Measurements from ENCODE around the gene GJB1. TPM values are rescaled to one million over a fixed set of nuclear protein-coding genes. Genes with fewer than 3 reads are reported as not detected.
"Not testable (repeated sequence)": the region's sequence is repeated elsewhere in the genome, so short reads cannot be mapped to it uniquely, and the experiment has no call there.

Gene GJB1
- 1.1 and 1.2 TPM in 2 replicates for total RNA-seq (2014; rRNA removed; shearing (Covaris generic))

GRCh38 chrX:71222929-71223328 is at the start of gene GJB1:
GJB1 (plus strand) TSS chrX:71223224; CDS start chrX:71223708, 484 bp downstream.
- Histone ChIP-seq H3K4me1 (peaks cover 9% of the 10 kb centered on the region; the same call in 1 of the 2 replicates), H3K36me3 (no peaks in the 10 kb centered on the region), H3K27me3 (no peaks in the 10 kb centered on the region), H3K9me3 (replicated peaks) (no peaks in the 10 kb centered on the region), H3K4me3 (no peak within 1 kb of the TSS), H3K27ac (no peak within 1 kb of the TSS)
- DNase-seq, result peak; percentile 58 to 78

GRCh38 chrX:71173440-71173839 is 49.6 kb upstream of the GJB1 start:
- DNase-seq, result no peak
- Histone ChIP-seq H3K9me3 (replicated peaks) (no peaks in the 10 kb centered on the region), H3K4me1 (no peaks in the 10 kb centered on the region), H3K36me3 (no peaks in the 10 kb centered on the region), H3K4me3 (no peak overlapping the region), H3K27me3 (no peaks in the 10 kb centered on the region), H3K27ac (no peak overlapping the region)

- Histone ChIP-seq H3K9me3 (replicated peaks) (no peaks in the 10 kb centered on the region), H3K27me3 (no peaks in the 10 kb centered on the region), H3K36me3 (no peaks in the 10 kb centered on the region), H3K27ac (no peak overlapping the region), H3K4me1 (no peaks in the 10 kb centered on the region), H3K4me3 (no peak overlapping the region)
- DNase-seq, result no peak
These were observed 48.2 kb upstream of the GJB1 start for GRCh38 chrX:71174795-71175194.

GRCh38 chrX:71175531-71175930 is 47.5 kb upstream of the GJB1 start:
- no peak for DNase-seq
- no peaks in the 10 kb centered on the region for H3K9me3 ChIP-seq (replicated peaks)
- no peaks in the 10 kb centered on the region for H3K36me3 ChIP-seq
- no peak overlapping the region for H3K27ac ChIP-seq
- no peak overlapping the region for H3K4me3 ChIP-seq
- no peaks in the 10 kb centered on the region for H3K4me1 ChIP-seq
- H3K27me3 ChIP-seq, result no peaks in the 10 kb centered on the region

GRCh38 chrX:71177327-71177726 is 45.7 kb upstream of the GJB1 start:
- DNase-seq, result no peak
- Histone ChIP-seq H3K4me3 (no peak overlapping the region), H3K36me3 (no peaks in the 10 kb centered on the region), H3K27me3 (no peaks in the 10 kb centered on the region), H3K27ac (no peak overlapping the region), H3K9me3 (replicated peaks) (no peaks in the 10 kb centered on the region), H3K4me1 (no peaks in the 10 kb centered on the region; the same call in 1 of the 2 replicates)

- Histone ChIP-seq H3K9me3 (replicated peaks) (no peaks in the 10 kb centered on the region), H3K27me3 (no peaks in the 10 kb centered on the region), H3K4me1 (peaks cover 3% of the 10 kb centered on the region; the same call in 1 of the 2 replicates), H3K27ac (no peak overlapping the region), H3K36me3 (no peaks in the 10 kb centered on the region), H3K4me3 (no peak overlapping the region)
- peak; percentile 48 to 85 for DNase-seq
These were observed 44.1 kb upstream of the GJB1 start for GRCh38 chrX:71178908-71179307.

- H3K27me3 ChIP-seq; H3K4me3 ChIP-seq; DNase-seq; H3K36me3 ChIP-seq; H3K27ac ChIP-seq; H3K9me3 ChIP-seq (replicated peaks); H3K4me1 ChIP-seq: not testable (repeated sequence)
These were observed 42.3 kb upstream of the GJB1 start for GRCh38 chrX:71180579-71181265.

GRCh38 chrX:71181558-71181909 is 41.5 kb upstream of the GJB1 start:
- peak; percentile 69 to 76 for DNase-seq
- Histone ChIP-seq H3K4me3 (peak overlapping the region; percentile 53), H3K27me3 (no peaks in the 10 kb centered on the region), H3K9me3 (replicated peaks) (no peaks in the 10 kb centered on the region), H3K27ac (peak overlapping the region; percentile 87), H3K36me3 (no peaks in the 10 kb centered on the region), H3K4me1 (peaks cover 3% of the 10 kb centered on the region; the same call in 1 of the 2 replicates)

- no peaks in the 10 kb centered on the region for H3K36me3 ChIP-seq
- H3K9me3 ChIP-seq (replicated peaks), result no peaks in the 10 kb centered on the region
- H3K4me3 ChIP-seq, result peak overlapping the region; percentile 53
- peak overlapping the region; percentile 87 for H3K27ac ChIP-seq
- peaks cover 3% of the 10 kb centered on the region; the same call in 1 of the 2 replicates for H3K4me1 ChIP-seq
- H3K27me3 ChIP-seq, result no peaks in the 10 kb centered on the region
- peak; percentile 96 to 98 for DNase-seq
These were observed 40.9 kb upstream of the GJB1 start for GRCh38 chrX:71181910-71182799.

GRCh38 chrX:71182871-71183270 is 40.2 kb upstream of the GJB1 start:
- no peak overlapping the region for H3K27ac ChIP-seq
- no peaks in the 10 kb centered on the region for H3K9me3 ChIP-seq (replicated peaks)
- DNase-seq, result peak in 1 of 2 experiments; percentile 7
- no peak overlapping the region; the same call in 1 of the 2 replicates for H3K4me3 ChIP-seq
- H3K36me3 ChIP-seq, result no peaks in the 10 kb centered on the region
- H3K4me1 ChIP-seq, result peaks cover 3% of the 10 kb centered on the region; the same call in 1 of the 2 replicates
- H3K27me3 ChIP-seq, result no peaks in the 10 kb centered on the region

- no peak overlapping the region for H3K27ac ChIP-seq
- DNase-seq, result no peak
These were observed 39.7 kb upstream of the GJB1 start for GRCh38 chrX:71183341-71183740.

GRCh38 chrX:71184092-71184491 is 38.9 kb upstream of the GJB1 start:
- no peak overlapping the region for H3K27ac ChIP-seq
- H3K36me3 ChIP-seq, result no peaks in the 10 kb centered on the region
- H3K4me3 ChIP-seq, result no peak overlapping the region
- peaks cover 3% of the 10 kb centered on the region; the same call in 1 of the 2 replicates for H3K4me1 ChIP-seq
- DNase-seq, result peak in 1 of 2 experiments; percentile 27
- no peaks in the 10 kb centered on the region for H3K27me3 ChIP-seq
- no peaks in the 10 kb centered on the region for H3K9me3 ChIP-seq (replicated peaks)

More at GRCh38 chrX:71183341-71183740, 39.7 kb upstream of the GJB1 start:
- H3K9me3 ChIP-seq (replicated peaks), result no peaks in the 10 kb centered on the region
- H3K4me3 ChIP-seq, result no peak overlapping the region
- no peaks in the 10 kb centered on the region for H3K36me3 ChIP-seq
- peaks cover 3% of the 10 kb centered on the region; the same call in 1 of the 2 replicates for H3K4me1 ChIP-seq
- H3K27me3 ChIP-seq, result no peaks in the 10 kb centered on the region

- Histone ChIP-seq H3K36me3 (no peaks in the 10 kb centered on the region), H3K4me3 (no peak overlapping the region), H3K27me3 (no peaks in the 10 kb centered on the region), H3K4me1 (peaks cover 3% of the 10 kb centered on the region; the same call in 1 of the 2 replicates), H3K27ac (no peak overlapping the region), H3K9me3 (replicated peaks) (no peaks in the 10 kb centered on the region)
- DNase-seq, result no peak
These were observed 38.1 kb upstream of the GJB1 start for GRCh38 chrX:71184803-71185495.

GRCh38 chrX:71191248-71191647 is 31.8 kb upstream of the GJB1 start:
- Histone ChIP-seq H3K4me3 (no peak overlapping the region), H3K27me3 (no peaks in the 10 kb centered on the region), H3K36me3 (no peaks in the 10 kb centered on the region), H3K9me3 (replicated peaks) (no peaks in the 10 kb centered on the region), H3K4me1 (no peaks in the 10 kb centered on the region), H3K27ac (no peak overlapping the region)
- DNase-seq, result no peak
